ENCODE data around the gene RGPD4.

DNA sequence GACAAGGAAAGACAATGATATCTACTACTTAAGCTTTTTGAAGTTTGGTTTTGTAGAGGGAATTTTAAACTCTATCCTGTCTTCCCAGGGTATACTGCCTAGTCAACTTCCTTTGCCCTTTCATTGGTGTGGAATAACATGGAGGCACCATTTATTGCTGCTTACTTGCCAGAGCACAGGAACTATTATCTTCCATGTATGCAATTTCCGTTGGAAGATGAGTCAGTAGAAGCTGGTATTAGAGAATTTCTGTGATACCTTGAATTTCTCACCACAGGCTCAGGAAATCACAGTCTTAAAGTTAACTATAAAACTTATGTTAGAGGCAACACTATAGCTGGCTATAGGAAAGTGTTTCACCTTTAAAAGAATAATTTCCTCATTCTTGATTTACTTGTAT, 40.9 kb upstream of the RGPD4 start:
- TF ChIP-seq EZH2 (IDR thresholded peaks at IDR 0.05) (no peak), POLR2AphosphoS5 (IDR thresholded peaks at IDR 0.05; ENCODE audit: borderline replicate concordance, low read depth, low read length) (no peak)

Measured in SK-N-MC (cell line).